Dermis lymphatic vessel endothelial cell (primary cell): Measurements from ENCODE around the gene ELF4. TPM values are rescaled to one million over a fixed set of nuclear protein-coding genes. Genes with fewer than 3 reads are reported as not detected.

Source experiments
- total RNA-seq: library from RNA; depleted of rRNA; stranded (reverse); fragments of >200 nt; gene quantifications from 2 replicates; pipeline ENCODE4 v1.2.1, GENCODE V29; 2014

Gene ELF4
- total RNA-seq, result 10.1 and 10.7 TPM in 2 replicates

GRCh38 chrX:130110379-130111219 is at the start of gene ELF4:
Gene ELF4 (minus strand): TSS chrX:130110497. CDS start chrX:130081330, 29,167 bp downstream.

Other genes starting within 250 kb of the ELF4 start
- gene UTP14A, start 204.3 kb downstream of the ELF4 start, total RNA-seq, result 11.8 and 24.9 TPM in 2 replicates
- gene BCORL1, start 127.9 kb downstream of the ELF4 start, total RNA-seq, result 2.0 TPM in 2 replicates
- gene AIFM1, start 55.3 kb upstream of the ELF4 start, total RNA-seq, result 13.0 and 14.5 TPM in 2 replicates
- 0.43 TPM in 2 replicates for gene RAB33A, start 61.5 kb upstream of the ELF4 start, total RNA-seq
- gene ZNF280C, start 158.4 kb upstream of the ELF4 start, total RNA-seq, result 1.6 and 2.8 TPM in 2 replicates
- 6.2 and 7.6 TPM in 2 replicates for gene SLC25A14, start 229.4 kb upstream of the ELF4 start, total RNA-seq